HUES6 (cell line): Measurements from ENCODE around the gene BTN2A1.
"Not testable (repeated sequence)": the region's sequence is repeated elsewhere in the genome, so short reads cannot be mapped to it uniquely, and the experiment has no call there.

Source experiments
- H3K27ac ChIP-seq: 2 replicates; pipeline ENCODE4 v1.7.0; 2013; ENCODE audit warnings: low read depth, mild to moderate bottlenecking, low read length, inconsistent platforms
- H3K27me3 ChIP-seq: 2 replicates; pipeline ENCODE4 v1.6.1; 2013; ENCODE audit warnings: low read length; ENCODE audit not compliant: control insufficient read depth, insufficient read depth
- H3K36me3 ChIP-seq: 2 replicates; pipeline ENCODE4 v1.6.1; 2013; ENCODE audit warnings: low read length; ENCODE audit not compliant: control insufficient read depth, insufficient read depth
- H3K4me1 ChIP-seq: 2 replicates; pipeline ENCODE4 v1.6.1; 2013; ENCODE audit warnings: low read length; ENCODE audit not compliant: control insufficient read depth, insufficient read depth
- H3K4me3 ChIP-seq: 2 replicates; pipeline ENCODE4 v1.5.1; 2013; ENCODE audit warnings: low read depth, low read length
- H3K9ac ChIP-seq: one replicate; pipeline ENCODE4 v1.6.1; 2013; ENCODE audit warnings: mild to moderate bottlenecking, low read length
- H3K9me3 ChIP-seq: 2 replicates; pipeline ENCODE4 v1.6.1; 2013; ENCODE audit warnings: low read depth, low read length; ENCODE audit not compliant: control insufficient read depth, insufficient read depth

Gene BTN2A1

GRCh38 chr6:26418795-26419194 lies 39.0 kb upstream of the BTN2A1 start:
- not testable (repeated sequence) for H3K4me3 ChIP-seq, H3K4me1 ChIP-seq, H3K9ac ChIP-seq, H3K36me3 ChIP-seq, H3K27me3 ChIP-seq, H3K27ac ChIP-seq
- H3K9me3 ChIP-seq = peaks cover 13% of the 10 kb centered on the region

- H3K9me3 ChIP-seq = peaks cover 13% of the 10 kb centered on the region
- peaks cover 7% of the 10 kb centered on the region; the same call in 1 of the 2 replicates for H3K4me1 ChIP-seq
- H3K27me3 ChIP-seq = no peaks in the 10 kb centered on the region
- peaks cover 7% of the 10 kb centered on the region; the same call in 1 of the 2 replicates for H3K36me3 ChIP-seq
- peak overlapping the region; percentile 7 for H3K9ac ChIP-seq
- peak overlapping the region; percentile 95 for H3K4me3 ChIP-seq
- peak overlapping the region; percentile 63 for H3K27ac ChIP-seq
Observed at GRCh38 chr6:26420688-26421171, 37.0 kb upstream of the BTN2A1 start.

GRCh38 chr6:26421259-26422144 lies 36.3 kb upstream of the BTN2A1 start:
- peaks cover 7% of the 10 kb centered on the region; the same call in 1 of the 2 replicates for H3K36me3 ChIP-seq
- H3K9me3 ChIP-seq = peaks cover 13% of the 10 kb centered on the region
- H3K9ac ChIP-seq = peak overlapping the region; percentile 76
- H3K4me1 ChIP-seq = peaks cover 7% of the 10 kb centered on the region; the same call in 1 of the 2 replicates
- H3K27ac ChIP-seq = peak overlapping the region; percentile 63
- peak overlapping the region; percentile 95 for H3K4me3 ChIP-seq
- H3K27me3 ChIP-seq = no peaks in the 10 kb centered on the region

- H3K4me1 ChIP-seq = peaks cover 7% of the 10 kb centered on the region; the same call in 1 of the 2 replicates
- peak overlapping the region; percentile 95 for H3K4me3 ChIP-seq
- H3K27ac ChIP-seq = no peak overlapping the region
- H3K36me3 ChIP-seq = peaks cover 13% of the 10 kb centered on the region
- H3K9me3 ChIP-seq = peaks cover 7% of the 10 kb centered on the region
- no peaks in the 10 kb centered on the region for H3K27me3 ChIP-seq
- H3K9ac ChIP-seq = no peak overlapping the region
Observed at GRCh38 chr6:26422329-26422728, 35.4 kb upstream of the BTN2A1 start.

- Histone ChIP-seq H3K4me1 (peaks cover 3% of the 10 kb centered on the region; the same call in 1 of the 2 replicates), H3K4me3 (no peak overlapping the region), H3K27ac (no peak overlapping the region), H3K9ac (no peak overlapping the region), H3K36me3 (peaks cover 50% of the 10 kb centered on the region), H3K9me3 (0 out of 2 replicates have a peak, but pooled peaks cover 3% of the 10 kb centered on the region), H3K27me3 (no peaks in the 10 kb centered on the region)
Observed at GRCh38 chr6:26426691-26427450, 30.9 kb upstream of the BTN2A1 start.

GRCh38 chr6:26427451-26427809 lies 30.3 kb upstream of the BTN2A1 start:
- no peaks in the 10 kb centered on the region for H3K27me3 ChIP-seq
- H3K27ac ChIP-seq = no peak overlapping the region
- no peak overlapping the region for H3K4me3 ChIP-seq
- no peak overlapping the region for H3K9ac ChIP-seq
- no peaks in the 10 kb centered on the region for H3K4me1 ChIP-seq
- peaks cover 5% of the 10 kb centered on the region; the same call in 1 of the 2 replicates for H3K9me3 ChIP-seq
- peaks cover 55% of the 10 kb centered on the region for H3K36me3 ChIP-seq

GRCh38 chr6:26428206-26428605 lies 29.5 kb upstream of the BTN2A1 start:
- peaks cover 56% of the 10 kb centered on the region for H3K36me3 ChIP-seq
- no peak overlapping the region for H3K9ac ChIP-seq
- no peak overlapping the region for H3K4me3 ChIP-seq

GRCh38 chr6:26430787-26431186 lies 27.0 kb upstream of the BTN2A1 start:
- Histone ChIP-seq H3K27ac (no peak overlapping the region), H3K36me3 (peaks cover 53% of the 10 kb centered on the region), H3K4me1 (no peaks in the 10 kb centered on the region), H3K9ac (no peak overlapping the region), H3K27me3 (no peaks in the 10 kb centered on the region), H3K4me3 (no peak overlapping the region), H3K9me3 (peaks cover 26% of the 10 kb centered on the region)

More at GRCh38 chr6:26428206-26428605, 29.5 kb upstream of the BTN2A1 start:
- Histone ChIP-seq H3K27ac (no peak overlapping the region), H3K27me3 (no peaks in the 10 kb centered on the region), H3K9me3 (peaks cover 11% of the 10 kb centered on the region; the same call in 1 of the 2 replicates), H3K4me1 (no peaks in the 10 kb centered on the region)

GRCh38 chr6:26431258-26432172 lies 26.2 kb upstream of the BTN2A1 start:
- Histone ChIP-seq H3K4me1 (no peaks in the 10 kb centered on the region), H3K4me3 (no peak overlapping the region), H3K36me3 (peaks cover 53% of the 10 kb centered on the region), H3K9me3 (peaks cover 26% of the 10 kb centered on the region), H3K27ac (no peak overlapping the region), H3K27me3 (no peaks in the 10 kb centered on the region), H3K9ac (no peak overlapping the region)

GRCh38 chr6:26432627-26433201 lies 25.0 kb upstream of the BTN2A1 start:
- Histone ChIP-seq H3K9me3 (peaks cover 26% of the 10 kb centered on the region), H3K27me3 (no peaks in the 10 kb centered on the region), H3K9ac (no peak overlapping the region), H3K36me3 (peaks cover 42% of the 10 kb centered on the region), H3K27ac (no peak overlapping the region), H3K4me1 (no peaks in the 10 kb centered on the region), H3K4me3 (no peak overlapping the region)
